HepG2 (cell line): ENCODE measurements around the gene ENTPD1. TPM values are rescaled to one million over a fixed set of nuclear protein-coding genes. Genes with fewer than 3 reads are reported as not detected.

Source experiments
- ATAC-seq: fragments of 200-7000 bp; cut with Tn5 transposase; 3 replicates; pipeline ENCODE4 v1.9.1; 2020; ENCODE audit warnings: mild to moderate bottlenecking, moderate library complexity
- BruUV-seq: library from RNA; stranded (reverse); fragments of 400-500 nt; replicated peaks from 2 replicates; lab custom pipeline; 2021; lab: Mats Ljungman, UMichigan
- CTCF ChIA-PET: fragments of 300-600 bp; formaldehyde crosslinking; extraction: SDS; loops from one replicate; lab custom pipeline; 2021; ENCODE audit warnings: low total read pairs, inconsistent platforms, low intra/inter-chr PET ratio; lab: Yijun Ruan, JAX
- POLR2A ChIA-PET: fragments of 350-600 bp; sonication (Branson Sonifier 250); formaldehyde crosslinking; loops from one replicate; lab custom pipeline; 2020; ENCODE audit warnings: antibody characterized with exemption, inconsistent platforms; lab: Yijun Ruan, JAX
- DNase-seq: peaks from one replicate; pipeline ENCODE4 v3.0.0-alpha.2; 2015; ENCODE audit warnings: low spot score
- FAIRE-seq: peaks from 3 replicates; lab custom pipeline; 2011; peaks lifted over from hg19 to GRCh38; lab: Jason Lieb, UNC
- H2AFZ ChIP-seq: one replicate; pipeline ENCODE4 v1.6.1; 2011; ENCODE audit warnings: low read length, inconsistent platforms
- H3K27ac ChIP-seq: fragments of 300-600 bp; 3 replicates; pipeline ENCODE4 v1.8.0; 2011; ENCODE audit warnings: mixed run types, mild to moderate bottlenecking, mixed read lengths, low read length, inconsistent platforms; ENCODE audit not compliant: insufficient read depth; ENCODE audit errors: extremely low read length
- H3K27me3 ChIP-seq, 2 experiments: fragments of 200-600 bp in 1 of 2; 2 replicates in 1 of 2; 3 replicates in 1 of 2; pipeline versions ENCODE4 v1.6.0 to v1.8.0; 2011; ENCODE audit warnings: low read length in 2 of 2, mild to moderate bottlenecking in 2 of 2, moderate library complexity in 2 of 2, inconsistent platforms in 1 of 2; ENCODE audit not compliant: insufficient read depth in 2 of 2, control insufficient read depth in 1 of 2
- H3K36me3 ChIP-seq, 2 experiments: fragments of 200-600 bp in 1 of 2; replicated peaks in 1 of 2; 2 replicates in 1 of 2; 3 replicates in 1 of 2; pipeline versions ENCODE4 v1.5.1 to v1.8.0; 2011; ENCODE audit warnings: low read length in 2 of 2, inconsistent platforms in 1 of 2; ENCODE audit not compliant: insufficient read depth in 2 of 2, control insufficient read depth in 1 of 2
- H3K4me1 ChIP-seq: 2 replicates; pipeline ENCODE4 v1.5.1; 2012; ENCODE audit warnings: low read length, inconsistent platforms; ENCODE audit not compliant: insufficient read depth
- H3K4me2 ChIP-seq: 2 replicates; pipeline ENCODE4 v1.6.0; 2011; ENCODE audit warnings: low read depth, low read length, inconsistent platforms
- H3K4me3 ChIP-seq, 3 experiments: fragments of 200-600 bp in 1 of 3; sonication (generic), shearing (Covaris generic) in 1 of 3; replicated peaks in 1 of 3; 2 replicates each; pipeline ENCODE4 v1.5.1; 2011 to 2016; ENCODE audit warnings: low read length in 3 of 3, inconsistent platforms in 2 of 3, low read depth in 2 of 3, mild to moderate bottlenecking in 2 of 3, control low read depth in 1 of 3, mixed read lengths in 1 of 3; ENCODE audit not compliant: insufficient read depth in 1 of 3
- H3K79me2 ChIP-seq: one replicate; pipeline ENCODE4 v1.6.1; 2011; ENCODE audit warnings: low read length, inconsistent platforms; ENCODE audit not compliant: insufficient read depth
- H3K9ac ChIP-seq: 2 replicates; pipeline ENCODE4 v1.6.0; 2011; ENCODE audit warnings: mild to moderate bottlenecking, low read depth, low read length, inconsistent platforms; ENCODE audit not compliant: insufficient read depth
- H3K9me3 ChIP-seq: 2 replicates; pipeline ENCODE4 v1.5.1; 2012; ENCODE audit warnings: mild to moderate bottlenecking, low read length
- H4K20me1 ChIP-seq: 2 replicates; pipeline ENCODE4 v1.6.0; 2011; ENCODE audit warnings: inconsistent platforms, mild to moderate bottlenecking, low read length, moderate library complexity; ENCODE audit not compliant: insufficient read depth
- ARID5B ChIP-seq: IDR thresholded peaks from 2 replicates; pipeline ENCODE4 v1.4.0; 2020; ENCODE audit warnings: mild to moderate bottlenecking, missing genetic modification reagents
- DRAP1 ChIP-seq: IDR thresholded peaks from 2 replicates; pipeline ENCODE4 v1.6.1; 2016; ENCODE audit warnings: missing genetic modification reagents, missing compliant biosample characterization
- GATAD2A ChIP-seq: IDR thresholded peaks from 2 replicates; pipeline ENCODE4 v1.6.1; 2016
- HOXA9 ChIP-seq: sonication (generic); formaldehyde crosslinking; IDR thresholded peaks from 2 replicates; pipeline ENCODE4 v1.8.1; 2022; ENCODE audit warnings: missing genetic modification reagents, mild to moderate bottlenecking, moderate library complexity, borderline replicate concordance
- SALL1 ChIP-seq: sonication (generic); formaldehyde crosslinking; IDR thresholded peaks from 2 replicates; pipeline ENCODE4 v1.8.0; 2022; ENCODE audit warnings: mild to moderate bottlenecking, missing genetic modification reagents
- SATB2 ChIP-seq: sonication (generic); formaldehyde crosslinking; IDR thresholded peaks from 2 replicates; pipeline ENCODE4 v1.5.0; 2020; ENCODE audit warnings: missing genetic modification reagents
- SOX5 ChIP-seq: IDR thresholded peaks from 2 replicates; pipeline ENCODE4 v1.6.1; 2016; ENCODE audit warnings: borderline replicate concordance
- SRY ChIP-seq: sonication (generic); formaldehyde crosslinking; IDR thresholded peaks from 2 replicates; pipeline ENCODE4 v1.8.0; 2022; ENCODE audit warnings: mild to moderate bottlenecking, missing genetic modification reagents
- ZNF101 ChIP-seq: sonication (generic); formaldehyde crosslinking; IDR thresholded peaks from 2 replicates; pipeline ENCODE4 v1.4.0; 2020; ENCODE audit warnings: mild to moderate bottlenecking, low read depth, missing genetic modification reagents, borderline replicate concordance
- ZNF205 ChIP-seq: IDR thresholded peaks from 2 replicates; pipeline ENCODE4 v1.6.1; 2018; ENCODE audit warnings: missing biosample characterization, missing genetic modification reagents
- ZNF263 ChIP-seq: sonication (generic); formaldehyde crosslinking; IDR thresholded peaks from 2 replicates; pipeline ENCODE4 v1.4.0; 2020; ENCODE audit warnings: missing genetic modification reagents
- ZNF446 ChIP-seq: sonication (generic); formaldehyde crosslinking; IDR thresholded peaks from 2 replicates; pipeline ENCODE4 v1.5.0; 2020; ENCODE audit warnings: mild to moderate bottlenecking, missing genetic modification reagents
- ZNF597 ChIP-seq: sonication (generic); formaldehyde crosslinking; IDR thresholded peaks from 2 replicates; pipeline ENCODE4 v1.5.0; 2020; ENCODE audit warnings: missing genetic modification reagents
- ZNF639 ChIP-seq: conservative IDR thresholded peaks from 2 replicates; pipeline ENCODE4 v1.6.1; 2018; ENCODE audit warnings: missing genetic modification reagents
- ZNF737 ChIP-seq: sonication (generic); formaldehyde crosslinking; IDR thresholded peaks from 2 replicates; pipeline ENCODE4 v1.5.0; 2020; ENCODE audit warnings: missing genetic modification reagents, mild to moderate bottlenecking, borderline replicate concordance
- WGBS: methylation state at CpG from one replicate; pipeline ENCODE4 v1.1.6; 2017; ENCODE audit warnings: low lambda C conversion rate; 5-methylcytosine and 5-hydroxymethylcytosine counted together
- in situ Hi-C: cut with HindIII; loops from 2 replicates; pipeline ENCODE4 v1.10.0; 2017; ENCODE audit warnings: low pct_unique_long_range_greater_than_20kb; ENCODE audit not compliant: extremely low pct_ligation_motif_present
- intact Hi-C: fragments of 100-400 bp; cut with micrococcal nuclease; formaldehyde crosslinking; loops from one replicate; pipeline ENCODE4 v1.10.0; 2022; ENCODE audit not compliant: unreplicated experiment
- polyA plus RNA-seq, 8 experiments: library from polyadenylated mRNA; depleted of rRNA in 3 of 8; stranded (reverse) in 7 of 8; unstranded in 1 of 8; fragments of >200 nt; fragmentation: Illumina TruSeq in 4 of 8; extraction: Trizol in 4 of 8; gene quantifications; 2 replicates each; pipeline versions ENCODE4 v1.2.1 to v1.2.3, GENCODE V29; 2011 to 2016; ENCODE audit warnings: low read depth in 4 of 8, missing spikeins in 1 of 8, mixed read lengths in 1 of 8; ENCODE audit not compliant: insufficient read depth in 1 of 8
- total RNA-seq, 5 experiments: library from RNA; depleted of rRNA; stranded (reverse); fragments of >200 nt; fragmentation: Illumina TruSeq; extraction: Trizol; gene quantifications; 2 replicates each; pipeline ENCODE4 v1.2.3, GENCODE V29; 2016; ENCODE audit warnings: low read depth in 1 of 5
- TF ChIP-seq, protein P1 (sequence below): sonication (generic); formaldehyde crosslinking; IDR thresholded peaks from 2 replicates; pipeline ENCODE4 v1.5.1; 2020; ENCODE audit warnings: missing genetic modification reagents, mild to moderate bottlenecking, borderline replicate concordance
- TF ChIP-seq, protein P2 (sequence below): sonication (generic); formaldehyde crosslinking; IDR thresholded peaks from 2 replicates; pipeline ENCODE4 v1.4.0; 2020; ENCODE audit warnings: missing genetic modification reagents

Gene ENTPD1
- total and polyA plus RNA-seq, 2 of the 13 experiments (the other 11 are each of a cell fraction or from before 2014, with no cell fraction given), result 0.07 TPM

DNA sequence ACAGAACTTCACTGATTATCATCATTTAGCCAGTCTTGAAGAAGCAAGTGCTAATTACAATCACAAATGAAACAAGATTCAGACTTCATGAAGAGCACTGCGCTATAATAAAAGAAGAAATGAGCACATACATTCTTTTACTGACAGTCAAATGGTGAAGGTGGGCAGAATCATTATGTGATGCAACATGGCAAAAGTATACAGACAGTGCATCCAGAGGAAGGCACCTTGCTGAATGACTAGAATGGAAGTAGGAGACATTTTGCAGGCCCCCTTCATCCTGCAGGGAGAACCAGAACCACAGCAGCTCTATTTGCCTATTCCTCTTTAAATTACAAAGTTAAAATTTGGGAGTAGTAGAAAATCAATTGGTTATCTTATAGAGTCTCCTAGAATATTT, 120.8 kb downstream of the ENTPD1 start:
- CTCF ChIA-PET, result no interaction called here
- TF ChIP-seq, protein P1, sequence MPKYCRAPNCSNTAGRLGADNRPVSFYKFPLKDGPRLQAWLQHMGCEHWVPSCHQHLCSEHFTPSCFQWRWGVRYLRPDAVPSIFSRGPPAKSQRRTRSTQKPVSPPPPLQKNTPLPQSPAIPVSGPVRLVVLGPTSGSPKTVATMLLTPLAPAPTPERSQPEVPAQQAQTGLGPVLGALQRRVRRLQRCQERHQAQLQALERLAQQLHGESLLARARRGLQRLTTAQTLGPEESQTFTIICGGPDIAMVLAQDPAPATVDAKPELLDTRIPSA, result no peak
- no peak for TF ChIP-seq DRAP1 (CRISPR knock-in tag)
- TF ChIP-seq SATB2 (CRISPR knock-in tag), result no peak
- TF ChIP-seq, protein P2, sequence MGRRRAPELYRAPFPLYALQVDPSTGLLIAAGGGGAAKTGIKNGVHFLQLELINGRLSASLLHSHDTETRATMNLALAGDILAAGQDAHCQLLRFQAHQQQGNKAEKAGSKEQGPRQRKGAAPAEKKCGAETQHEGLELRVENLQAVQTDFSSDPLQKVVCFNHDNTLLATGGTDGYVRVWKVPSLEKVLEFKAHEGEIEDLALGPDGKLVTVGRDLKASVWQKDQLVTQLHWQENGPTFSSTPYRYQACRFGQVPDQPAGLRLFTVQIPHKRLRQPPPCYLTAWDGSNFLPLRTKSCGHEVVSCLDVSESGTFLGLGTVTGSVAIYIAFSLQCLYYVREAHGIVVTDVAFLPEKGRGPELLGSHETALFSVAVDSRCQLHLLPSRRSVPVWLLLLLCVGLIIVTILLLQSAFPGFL (CRISPR knock-in tag), result no peak
- TF ChIP-seq HOXA9 (CRISPR knock-in tag), result no peak
- no peak for TF ChIP-seq ZNF597 (CRISPR knock-in tag)
- TF ChIP-seq ARID5B (CRISPR knock-in tag), result no peak
- TF ChIP-seq ZNF263 (CRISPR knock-in tag), result no peak
- no peak for TF ChIP-seq SRY (CRISPR knock-in tag)
- no peak for TF ChIP-seq SOX5
- no peak for TF ChIP-seq SALL1 (CRISPR knock-in tag)
- TF ChIP-seq ZNF446 (CRISPR knock-in tag), result no peak
- TF ChIP-seq ZNF205, result no peak
- no peak for TF ChIP-seq ZNF101
- no peak for TF ChIP-seq ZNF737 (CRISPR knock-in tag)
- TF ChIP-seq GATAD2A (CRISPR knock-in tag), result no peak
- TF ChIP-seq ZNF639 (CRISPR knock-in tag), result no peak

More for the DNA sequence above, 120.8 kb downstream of the ENTPD1 start:
- peaks cover 4 to 15% of the 10 kb centered on the region in 2 experiments; a peak in 3 of 5 replicates for H3K36me3 ChIP-seq
- no peak overlapping the region for H3K9ac ChIP-seq
- FAIRE-seq, result no peak
- no peak overlapping the region for H3K4me3 ChIP-seq
- H2AFZ ChIP-seq, result no peak overlapping the region
- in situ Hi-C loops, result no loop called here
- BruUV-seq, result no TSS peak
- POLR2A ChIA-PET, result no interaction called here
- H3K4me1 ChIP-seq, result no peaks in the 10 kb centered on the region
- no peak overlapping the region for H3K27ac ChIP-seq
- WGBS, result 100% methylated on average over 1 of the region's 1 CpG
- H3K79me2 ChIP-seq, result no peaks in the 10 kb centered on the region
- no peak for ATAC-seq
- no peak for DNase-seq
- no peaks in the 10 kb centered on the region for H3K9me3 ChIP-seq
- no peaks in the 10 kb centered on the region for H4K20me1 ChIP-seq
- H3K4me2 ChIP-seq, result no peak overlapping the region
- H3K27me3 ChIP-seq, result no peaks in the 10 kb centered on the region; a peak in 1 of 5 replicates
- intact Hi-C loops, result no loop called here
